Prostate gland (tissue), 2 donors: ENCODE results near the gene CFAP20. TPM values are rescaled to one million over a fixed set of nuclear protein-coding genes. Genes with fewer than 3 reads are reported as not detected.
"Not testable (repeated sequence)": the region's sequence is repeated elsewhere in the genome, so short reads cannot be mapped to it uniquely, and the experiment has no call there.

ENCODE experiments used
- DNase-seq: peaks from one replicate; pipeline ENCODE4 v3.0.0-alpha.2; 2019; ENCODE audit warnings: low spot score
- H3K27ac ChIP-seq, 2 donors: fragments of 200-600 bp; sonication (generic); 2 replicates each; pipeline ENCODE4 v1.5.1; 2017 to 2019
- H3K27me3 ChIP-seq: fragments of 200-600 bp; sonication (generic); replicated peaks from 2 replicates; pipeline ENCODE4 v1.5.1; 2019; ENCODE audit not compliant: insufficient read depth
- H3K36me3 ChIP-seq, 2 donors: fragments of 200-600 bp; sonication (generic); 1 replicate in 1 of 2; 2 replicates in 1 of 2; pipeline versions ENCODE4 v1.5.1 to v1.8.1; 2017 to 2019
- H3K4me1 ChIP-seq: fragments of 200-600 bp; sonication (generic); replicated peaks from 2 replicates; pipeline ENCODE4 v1.5.1; 2019
- H3K4me3 ChIP-seq, 2 donors: fragments of 200-600 bp; sonication (generic); 2 replicates each; pipeline ENCODE4 v1.5.1; 2017 to 2019
- H3K9me3 ChIP-seq: fragments of 200-600 bp; sonication (generic); 2 replicates; pipeline ENCODE4 v1.5.1; 2017
- CTCF ChIP-seq, 4 experiments: fragments of 200-600 bp in 2 of 4; fragments of 450-650 bp in 2 of 4; sonication (generic) in 2 of 4; IDR thresholded peaks; 1 replicate in 3 of 4; 2 replicates in 1 of 4; pipeline ENCODE4 v1.5.1; 2016 to 2019; ENCODE audit warnings: antibody characterized with exemption in 4 of 4, mild to moderate bottlenecking in 2 of 4, moderate library complexity in 2 of 4
- POLR2A ChIP-seq: fragments of 450-650 bp; IDR thresholded peaks from one replicate; pipeline ENCODE4 v1.6.1; 2016; ENCODE audit warnings: antibody characterized with exemption, mild to moderate bottlenecking
- POLR2AphosphoS5 ChIP-seq: sonication (generic); formaldehyde crosslinking; IDR thresholded peaks from one replicate; pipeline ENCODE4 v1.6.1; 2017; ENCODE audit warnings: antibody characterized with exemption
- WGBS: methylation state at CpG from one replicate; pipeline ENCODE4 v1.1.5; 2018; 5-methylcytosine and 5-hydroxymethylcytosine counted together
- intact Hi-C: fragments of 100-400 bp; cut with DNase I; formaldehyde crosslinking; loops from one replicate; pipeline ENCODE4 v1.14.2; 2022
- total RNA-seq, 2 donors: library from RNA; depleted of rRNA; stranded (reverse); fragments of >200 nt; gene quantifications; one replicate each; pipeline ENCODE4 v1.1.0, GENCODE V29; 2016

CFAP20 gene
- total RNA-seq, 2 donors from 2014 or later = 27.2 to 77.7 TPM

- no peak overlapping the region for H3K27ac ChIP-seq
- no peak overlapping the region for H3K4me3 ChIP-seq
- no peak for DNase-seq
- no peaks in the 10 kb centered on the region for H3K36me3 ChIP-seq
- 61% methylated on average over 2 of the region's 2 CpGs for WGBS
- intact Hi-C loops = no loop called here
- H3K4me1 ChIP-seq = no peaks in the 10 kb centered on the region
- TF ChIP-seq POLR2AphosphoS5 (no peak), POLR2A (no peak), CTCF (IDR thresholded peaks at IDR 0.05) (no peak)
- H3K9me3 ChIP-seq = no peaks in the 10 kb centered on the region
- no peaks in the 10 kb centered on the region for H3K27me3 ChIP-seq
Measured at GRCh38 chr16:58096249-58096648, 32.9 kb downstream of the CFAP20 start.

DNA sequence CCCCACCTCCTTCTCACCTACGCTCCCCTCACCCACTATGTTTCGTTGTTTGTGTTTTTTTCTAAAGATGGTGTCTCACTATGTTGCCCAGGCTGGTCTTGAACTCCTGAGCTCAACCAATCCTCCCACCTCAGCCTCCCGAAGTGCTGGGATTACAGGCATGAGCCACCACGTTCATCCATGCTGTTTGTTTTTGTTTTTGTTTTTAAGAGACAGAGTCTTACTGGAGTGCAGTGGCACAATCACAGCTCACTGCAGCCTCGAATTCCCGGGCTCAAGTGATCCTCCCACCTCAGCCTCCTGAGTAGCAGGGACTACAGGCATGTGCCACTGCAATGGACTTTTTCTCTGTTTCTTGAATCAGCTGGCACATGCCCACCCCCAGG, 33.6 kb downstream of the CFAP20 start:
- WGBS = 77% methylated on average over 6 of the region's 6 CpGs
- H3K27me3 ChIP-seq, H3K36me3 ChIP-seq, intact Hi-C loops, H3K9me3 ChIP-seq, H3K4me3 ChIP-seq, DNase-seq, H3K27ac ChIP-seq, H3K4me1 ChIP-seq: not testable (repeated sequence)

DNA sequence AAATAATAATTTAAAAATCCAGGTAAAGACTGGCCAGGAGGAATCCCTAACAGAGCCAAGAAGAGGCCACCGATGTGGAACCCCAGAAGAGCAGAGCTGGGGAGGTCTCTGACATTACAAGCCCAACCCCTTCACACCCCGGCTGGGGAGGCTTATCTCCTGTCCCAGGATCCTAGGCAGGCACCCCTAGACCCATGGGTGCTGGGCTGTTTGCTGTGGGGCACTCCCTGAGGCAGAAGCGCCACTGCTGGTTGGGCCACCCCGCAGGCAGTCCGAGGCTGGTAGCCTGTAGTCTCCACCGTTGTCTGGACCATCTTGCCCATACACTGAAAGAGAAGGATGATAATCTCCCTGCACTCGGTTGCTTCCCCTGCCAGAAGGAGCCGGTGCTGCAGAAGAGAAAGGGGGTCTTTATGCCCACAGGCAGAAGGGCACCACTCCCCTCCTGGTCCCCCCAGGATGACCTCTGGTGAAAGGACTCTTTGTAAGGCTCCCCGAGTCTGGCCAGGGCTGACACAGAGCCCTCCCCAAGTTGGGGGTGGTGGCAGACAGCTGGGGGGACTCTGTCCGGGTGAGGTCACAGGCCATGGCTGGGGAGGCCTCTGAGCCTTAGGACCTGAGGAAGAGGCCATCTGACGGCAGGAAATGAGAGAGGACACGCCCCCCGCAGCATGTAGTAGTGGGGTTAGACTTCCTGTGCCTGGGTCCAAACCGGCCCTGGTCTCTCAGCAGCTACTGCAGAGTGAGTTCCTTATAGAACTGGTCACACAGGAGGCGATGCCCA, 34.2 kb downstream of the CFAP20 start:
- Histone ChIP-seq H3K9me3 (no peaks in the 10 kb centered on the region), H3K4me1 (no peaks in the 10 kb centered on the region), H3K27ac (no peak overlapping the region), H3K27me3 (no peaks in the 10 kb centered on the region), H3K4me3 (no peak overlapping the region), H3K36me3 (no peaks in the 10 kb centered on the region)
- DNase-seq = no peak
- intact Hi-C loops = no loop called here
- 87% methylated on average over 15 of the region's 15 CpGs for WGBS
- TF ChIP-seq POLR2A (no peak), CTCF (IDR thresholded peaks at IDR 0.05) (no peak)

DNA sequence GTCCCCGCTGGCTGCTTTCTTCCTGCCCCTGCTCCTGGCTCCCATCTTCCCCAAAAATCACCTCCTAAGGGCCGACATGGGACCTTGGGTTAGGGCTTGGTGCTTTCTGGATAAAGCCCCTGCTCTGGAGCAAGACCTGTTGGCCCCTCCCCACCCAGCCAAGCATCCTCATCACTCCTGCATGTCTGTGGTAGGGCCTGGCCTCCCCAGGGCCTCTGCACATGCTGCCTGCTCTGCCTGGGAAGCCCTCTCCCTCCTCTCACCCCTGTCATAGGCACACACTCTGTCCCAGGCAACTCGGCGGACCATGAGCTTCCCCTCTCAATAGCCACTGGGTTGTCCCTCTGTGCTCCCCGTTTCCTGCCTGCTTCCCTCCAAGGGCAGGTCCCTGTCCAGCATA, 35.2 kb downstream of the CFAP20 start:
- Histone ChIP-seq H3K27ac (no peak overlapping the region), H3K4me3 (no peak overlapping the region), H3K4me1 (no peaks in the 10 kb centered on the region), H3K36me3 (no peaks in the 10 kb centered on the region), H3K27me3 (no peaks in the 10 kb centered on the region), H3K9me3 (no peaks in the 10 kb centered on the region)
- TF ChIP-seq POLR2A (no peak), POLR2AphosphoS5 (no peak), CTCF (IDR thresholded peaks at IDR 0.05) (no peak)
- DNase-seq = no peak
- 80% methylated on average over 5 of the region's 5 CpGs for WGBS
- intact Hi-C loops = no loop called here

GRCh38 chr16:58090396-58090795, 38.8 kb downstream of the CFAP20 start:
- WGBS = 94% methylated on average over 3 of the region's 3 CpGs
- H3K36me3 ChIP-seq, H3K27ac ChIP-seq, DNase-seq, H3K9me3 ChIP-seq, intact Hi-C loops, H3K4me3 ChIP-seq, H3K27me3 ChIP-seq, H3K4me1 ChIP-seq: not testable (repeated sequence)

GRCh38 chr16:58088091-58088490, 41.1 kb downstream of the CFAP20 start:
- Histone ChIP-seq H3K36me3 (no peaks in the 10 kb centered on the region), H3K27ac (no peak overlapping the region), H3K4me1 (no peaks in the 10 kb centered on the region), H3K9me3 (no peaks in the 10 kb centered on the region), H3K27me3 (no peaks in the 10 kb centered on the region), H3K4me3 (no peak overlapping the region)
- 37% methylated on average over 9 of the region's 9 CpGs for WGBS
- no peak for DNase-seq
- TF ChIP-seq CTCF (IDR thresholded peaks at IDR 0.05) (no peak), POLR2AphosphoS5 (no peak), POLR2A (no peak)
- intact Hi-C loops = no loop called here
